ENCODE measurements around the gene C20orf173.

The C20orf173 gene

DNA sequence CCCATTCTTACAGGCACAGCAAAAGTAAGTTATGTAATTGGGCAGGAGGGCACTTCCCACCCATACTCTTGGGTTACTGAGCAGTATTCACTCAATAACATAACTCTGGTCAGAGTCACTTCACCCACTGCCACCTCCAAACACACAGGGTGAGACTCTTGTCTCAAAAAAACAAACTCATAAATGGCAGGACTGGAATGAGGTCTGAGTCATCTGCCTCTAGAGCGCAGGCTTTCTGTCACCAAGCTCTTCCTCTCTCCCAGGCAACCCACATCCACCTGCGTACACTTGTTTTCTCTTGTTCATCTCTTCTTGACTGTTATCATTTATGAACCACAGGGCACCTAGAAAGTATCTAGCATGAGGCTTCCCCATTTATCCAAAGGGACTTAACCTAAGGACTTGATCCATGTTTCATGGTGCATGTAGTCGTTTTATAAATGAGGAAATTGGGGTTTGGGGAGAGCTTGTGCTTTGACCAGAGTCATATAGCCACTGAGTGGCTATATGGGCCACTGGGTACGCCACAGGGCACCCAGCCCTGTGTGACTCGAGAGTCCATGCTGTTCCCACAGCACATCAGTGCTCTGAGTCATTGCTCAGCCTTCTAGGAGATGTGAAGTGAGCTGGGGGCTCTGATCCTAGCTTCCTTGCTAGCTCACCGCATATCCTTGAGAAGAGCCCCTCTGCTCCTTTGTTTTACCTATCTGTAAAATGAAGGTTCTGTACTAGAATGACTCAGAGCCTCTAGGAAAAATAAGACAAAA is 22.4 kb downstream of the C20orf173 start:
- no peak for DNase-seq (ENCODE audit: low read depth)

- DNase-seq (ENCODE audit: low read depth) = no peak
These were observed 23.3 kb downstream of the C20orf173 start for GRCh38 chr20:35506179-35506578.

DNA sequence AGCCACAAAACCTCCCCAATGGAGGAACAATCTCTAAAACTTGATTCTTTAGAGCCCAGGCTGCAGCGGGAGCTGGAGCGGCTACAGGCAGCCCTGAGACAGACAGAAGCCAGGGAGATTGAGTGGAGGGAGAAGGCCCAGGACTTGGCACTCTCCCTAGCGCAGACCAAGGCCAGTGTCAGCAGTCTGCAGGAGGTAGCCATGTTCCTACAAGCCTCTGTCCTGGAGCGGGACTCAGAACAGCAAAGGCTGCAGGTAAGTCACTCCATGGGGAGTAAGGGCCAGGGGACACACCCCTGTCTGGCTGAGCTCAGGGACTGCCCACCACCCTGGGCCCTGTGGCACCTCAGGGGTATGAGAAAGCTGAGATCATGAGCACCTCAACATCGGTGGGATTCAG is 24.7 kb downstream of the C20orf173 start:
- DNase-seq (ENCODE audit: low read depth) = no peak

GRCh38 chr20:35503841-35504561 is 25.5 kb downstream of the C20orf173 start:
- DNase-seq (ENCODE audit: low read depth) = no peak

- no peak for DNase-seq (ENCODE audit: low read depth)
These were observed 26.2 kb downstream of the C20orf173 start for GRCh38 chr20:35503281-35503680.

- no peak for DNase-seq (ENCODE audit: low read depth)
These were observed 27.1 kb downstream of the C20orf173 start for GRCh38 chr20:35502352-35502751.

DNA sequence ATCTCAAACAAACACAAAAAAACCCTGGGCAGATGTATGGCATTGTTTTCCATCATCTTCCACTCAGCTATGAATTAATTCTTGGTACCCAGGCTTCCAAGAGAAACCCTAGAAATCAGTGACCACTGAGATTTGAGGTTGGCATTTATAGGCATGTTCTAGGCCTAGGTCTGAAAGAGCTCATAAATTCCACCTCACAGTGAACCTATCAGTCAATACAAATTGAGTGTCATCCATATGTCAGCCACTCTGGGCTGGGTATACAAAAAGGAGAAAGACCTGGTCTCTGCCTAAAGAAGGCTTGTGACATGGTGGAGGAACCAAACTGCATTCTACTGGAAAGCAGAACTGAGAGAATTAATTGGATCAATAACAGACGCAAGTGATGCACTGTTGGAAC is 30.2 kb downstream of the C20orf173 start:
- DNase-seq (ENCODE audit: low read depth) = no peak

DNA sequence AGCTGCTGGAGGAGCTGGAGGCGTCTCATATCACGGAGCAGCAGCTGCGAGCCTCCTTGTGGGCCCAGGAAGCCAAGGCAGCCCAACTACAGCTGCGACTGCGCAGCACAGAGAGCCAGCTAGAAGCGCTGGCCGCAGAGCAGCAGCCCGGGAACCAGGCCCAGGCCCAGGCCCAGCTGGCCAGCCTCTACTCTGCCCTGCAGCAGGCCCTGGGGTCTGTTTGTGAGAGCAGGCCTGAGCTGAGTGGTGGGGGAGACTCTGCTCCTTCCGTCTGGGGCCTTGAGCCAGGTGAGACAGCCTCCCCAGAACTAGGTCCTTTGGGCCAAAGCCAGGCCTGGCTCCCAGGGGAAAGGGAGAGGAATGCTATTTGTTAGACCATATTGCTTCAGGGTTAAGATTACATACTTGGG is 31.7 kb downstream of the C20orf173 start:
- DNase-seq (ENCODE audit: low read depth) = no peak

GRCh38 chr20:35497320-35497719 is 32.1 kb downstream of the C20orf173 start:
- DNase-seq (ENCODE audit: low read depth) = no peak

GRCh38 chr20:35496481-35496880 is 33.0 kb downstream of the C20orf173 start:
- no peak for DNase-seq (ENCODE audit: low read depth)

GRCh38 chr20:35492352-35492751 is 37.1 kb downstream of the C20orf173 start:
- no peak for DNase-seq (ENCODE audit: low read depth)

DNA sequence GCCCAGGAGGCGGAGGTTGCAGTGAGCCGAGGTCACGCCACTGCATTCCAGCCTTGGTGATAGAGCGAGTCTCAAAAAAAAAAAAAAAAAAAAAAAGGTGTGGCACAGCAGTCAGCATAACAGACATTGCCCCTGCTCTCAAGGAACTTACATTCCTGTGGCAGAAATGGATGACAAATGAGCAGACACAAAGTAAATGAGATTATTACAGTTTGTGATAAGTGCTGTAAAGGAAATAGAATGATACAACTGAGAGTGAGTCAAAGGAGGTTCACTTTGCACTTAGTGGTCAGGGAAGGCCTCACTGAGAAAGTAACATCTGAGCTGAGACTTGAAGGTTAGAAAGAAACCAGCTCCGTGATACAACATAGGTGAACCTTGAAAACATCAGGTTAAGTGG is 37.6 kb downstream of the C20orf173 start:
- DNase-seq (ENCODE audit: low read depth) = no peak

DNA sequence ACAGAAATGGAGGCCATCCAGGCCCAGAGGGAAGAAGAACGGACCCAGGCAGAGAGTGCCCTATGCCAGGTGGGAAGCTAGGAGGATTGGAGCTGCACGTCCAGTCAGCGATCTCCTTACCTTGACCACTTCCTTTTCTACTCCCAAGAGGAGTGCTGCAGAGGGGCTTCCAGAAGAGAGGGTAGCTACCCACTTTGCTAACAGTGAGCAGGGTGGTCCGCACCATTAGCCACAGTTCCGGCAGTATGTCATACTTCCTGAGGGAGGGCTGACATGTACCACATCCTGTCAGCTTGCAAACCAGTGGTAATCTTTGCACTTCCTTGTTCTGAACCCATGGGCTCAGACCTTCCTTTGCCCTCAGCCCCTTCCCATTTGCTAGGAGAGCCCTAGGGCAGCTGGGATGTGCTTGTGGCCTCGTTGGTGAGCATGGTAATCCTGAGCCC is 38.7 kb downstream of the C20orf173 start:
- peak; percentile 28 for DNase-seq (ENCODE audit: low read depth)

DNA sequence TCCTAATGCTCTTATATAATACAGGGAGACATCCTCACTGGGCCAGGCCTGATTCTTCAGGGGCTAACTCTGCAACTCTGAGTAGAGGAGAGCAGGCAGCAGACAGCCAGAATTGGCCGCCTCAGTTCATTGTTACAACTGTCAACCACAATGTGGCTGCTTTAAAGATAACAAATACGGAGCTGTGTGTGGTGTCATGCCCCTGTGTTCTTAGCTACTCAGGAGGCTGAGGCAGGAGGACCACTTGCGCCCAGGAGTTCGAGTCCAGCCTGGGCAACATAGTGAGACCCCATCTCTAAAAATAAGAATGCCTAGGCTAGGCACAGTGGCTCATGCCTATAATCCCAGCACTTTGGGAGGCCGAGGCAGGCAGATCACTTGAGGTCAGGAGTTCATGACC is 39.7 kb downstream of the C20orf173 start:
- no peak for DNase-seq (ENCODE audit: low read depth)

GRCh38 chr20:35487479-35487878 is 42.0 kb downstream of the C20orf173 start:
- no peak for DNase-seq (ENCODE audit: low read depth)

- DNase-seq (ENCODE audit: low read depth) = no peak
These were observed 49.7 kb downstream of the C20orf173 start for GRCh38 chr20:35479798-35480197.

- no peak for DNase-seq (ENCODE audit: low read depth)
These were observed 50.5 kb downstream of the C20orf173 start for GRCh38 chr20:35478804-35479472.
